ENCODE data around the gene MCRIP2.
A peak's percentile ranks its signal among the peaks of the same experiment; 100 is the strongest.

MCRIP2 gene

DNA sequence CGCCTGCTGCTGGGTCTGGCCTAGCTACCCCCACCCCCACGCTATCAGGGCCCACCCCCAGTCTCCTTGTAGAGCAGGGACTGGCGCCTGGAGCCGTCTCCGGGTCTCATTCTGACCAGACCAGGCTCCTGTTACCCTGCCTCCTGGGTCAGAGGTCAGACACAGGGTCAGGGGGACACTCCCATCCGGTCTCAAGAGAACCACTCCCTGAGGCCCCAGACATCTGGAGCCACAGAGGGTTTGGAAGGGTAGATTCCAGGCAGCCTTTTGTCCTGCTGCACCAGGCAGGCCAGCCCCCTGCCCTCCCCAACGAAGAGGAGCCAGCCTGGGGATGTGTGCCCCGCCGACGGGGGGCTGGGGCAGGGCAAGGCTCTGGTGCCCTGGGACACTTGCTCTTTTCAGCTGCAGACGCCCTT is 11.8 kb upstream of the MCRIP2 start:
- peaks cover 3% of the 10 kb centered on the region for H3K27me3 Mint-ChIP-seq (ENCODE audit: low read depth, poor library complexity)
- H3K9me3 Mint-ChIP-seq: no peaks in the 10 kb centered on the region
- TF ChIP-seq, protein P1, sequence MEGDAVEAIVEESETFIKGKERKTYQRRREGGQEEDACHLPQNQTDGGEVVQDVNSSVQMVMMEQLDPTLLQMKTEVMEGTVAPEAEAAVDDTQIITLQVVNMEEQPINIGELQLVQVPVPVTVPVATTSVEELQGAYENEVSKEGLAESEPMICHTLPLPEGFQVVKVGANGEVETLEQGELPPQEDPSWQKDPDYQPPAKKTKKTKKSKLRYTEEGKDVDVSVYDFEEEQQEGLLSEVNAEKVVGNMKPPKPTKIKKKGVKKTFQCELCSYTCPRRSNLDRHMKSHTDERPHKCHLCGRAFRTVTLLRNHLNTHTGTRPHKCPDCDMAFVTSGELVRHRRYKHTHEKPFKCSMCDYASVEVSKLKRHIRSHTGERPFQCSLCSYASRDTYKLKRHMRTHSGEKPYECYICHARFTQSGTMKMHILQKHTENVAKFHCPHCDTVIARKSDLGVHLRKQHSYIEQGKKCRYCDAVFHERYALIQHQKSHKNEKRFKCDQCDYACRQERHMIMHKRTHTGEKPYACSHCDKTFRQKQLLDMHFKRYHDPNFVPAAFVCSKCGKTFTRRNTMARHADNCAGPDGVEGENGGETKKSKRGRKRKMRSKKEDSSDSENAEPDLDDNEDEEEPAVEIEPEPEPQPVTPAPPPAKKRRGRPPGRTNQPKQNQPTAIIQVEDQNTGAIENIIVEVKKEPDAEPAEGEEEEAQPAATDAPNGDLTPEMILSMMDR (IDR thresholded peaks at IDR 0.05): no peak
- peaks cover 56% of the 10 kb centered on the region for H3K4me1 Mint-ChIP-seq
- H3K36me3 Mint-ChIP-seq (ENCODE audit: low read depth): peaks cover 11% of the 10 kb centered on the region
- peak overlapping the region; percentile 99 for H3K27ac Mint-ChIP-seq
- peak overlapping the region; percentile 72 for H3K4me3 Mint-ChIP-seq
- peak; percentile 81 for DNase-seq

DNA sequence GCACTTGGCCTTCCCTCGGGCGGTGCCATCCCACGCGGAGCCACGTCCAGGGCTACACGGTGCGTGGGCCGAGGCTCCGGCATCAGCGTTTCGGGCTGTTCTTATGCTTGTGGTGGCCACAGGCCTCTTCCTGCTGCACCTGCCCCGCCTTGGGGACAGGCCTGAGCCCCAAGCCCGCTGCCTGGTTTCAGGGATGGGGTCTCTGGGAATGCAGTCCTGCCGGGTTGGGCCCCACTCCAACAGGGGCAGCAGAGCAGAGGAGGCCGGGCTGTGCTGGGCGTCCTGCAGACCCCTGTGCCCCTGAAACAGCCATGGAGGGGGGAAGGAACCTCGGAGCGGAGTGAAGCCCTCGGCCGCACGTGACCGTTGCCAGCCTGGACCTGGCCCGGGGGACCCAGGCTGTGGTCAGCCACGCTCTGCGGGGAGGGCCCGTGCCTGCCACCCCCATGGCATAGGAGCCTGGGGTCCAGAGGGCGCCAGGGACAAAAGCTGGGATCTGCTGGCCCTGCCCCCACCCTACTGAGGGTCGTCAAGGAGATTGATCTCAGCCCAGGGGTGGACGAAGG is 11.3 kb upstream of the MCRIP2 start:
- DNase-seq: peak; percentile 57
- Mint-ChIP-seq H3K4me1 (peaks cover 53% of the 10 kb centered on the region), H3K27me3 (ENCODE audit: low read depth, poor library complexity) (peaks cover 3% of the 10 kb centered on the region), H3K9me3 (no peaks in the 10 kb centered on the region), H3K36me3 (ENCODE audit: low read depth) (peaks cover 11% of the 10 kb centered on the region), H3K4me3 (peak overlapping the region; percentile 86), H3K27ac (peak overlapping the region; percentile 99)
- TF ChIP-seq, protein P1 (IDR thresholded peaks at IDR 0.05): no peak

DNA sequence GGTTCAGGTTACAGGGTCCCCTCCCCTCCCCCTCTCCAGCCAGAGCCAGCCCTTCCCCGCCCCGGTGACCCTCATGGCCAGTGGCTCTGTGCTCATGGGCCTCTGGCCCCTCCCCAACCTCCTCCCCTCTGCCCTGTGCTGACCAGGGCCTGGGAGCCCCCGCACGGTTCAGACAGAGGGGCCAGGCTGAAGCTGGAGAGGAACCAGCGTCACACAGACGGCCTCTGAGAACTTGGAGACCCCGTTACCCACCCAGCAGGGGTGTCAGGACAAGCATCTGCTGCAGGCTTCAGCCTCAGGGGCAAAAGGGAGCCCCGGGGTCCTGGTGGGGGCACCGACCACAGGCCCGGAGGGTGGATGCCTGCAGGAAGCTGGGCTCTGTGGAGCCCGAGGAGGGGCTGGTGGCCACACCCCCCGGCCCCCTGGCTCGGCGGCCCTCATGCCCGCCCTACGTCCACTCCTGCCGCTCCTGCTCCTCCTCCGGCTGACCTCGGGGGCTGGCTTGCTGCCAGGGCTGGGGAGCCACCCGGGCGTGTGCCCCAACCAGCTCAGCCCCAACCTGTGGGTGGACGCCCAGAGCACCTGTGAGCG is 10.7 kb upstream of the MCRIP2 start, which contains the start of gene WFIKKN1:
Gene WFIKKN1, plus strand, starts transcription at position 171 of the 591 bp plus-strand sequence. Its CDS starts 269 bp downstream, at position 440.
- DNase-seq: peak; percentile 91
- TF ChIP-seq, protein P1 (IDR thresholded peaks at IDR 0.05): no peak
- H3K27ac Mint-ChIP-seq: peak within 1 kb of the TSS; percentile 99
- peaks cover 51% of the 10 kb centered on the region for H3K4me1 Mint-ChIP-seq
- H3K27me3 Mint-ChIP-seq (ENCODE audit: low read depth, poor library complexity): peaks cover 3% of the 10 kb centered on the region
- H3K36me3 Mint-ChIP-seq (ENCODE audit: low read depth): peaks cover 11% of the 10 kb centered on the region
- H3K9me3 Mint-ChIP-seq: no peaks in the 10 kb centered on the region
- peak within 1 kb of the TSS; percentile 86 for H3K4me3 Mint-ChIP-seq

DNA sequence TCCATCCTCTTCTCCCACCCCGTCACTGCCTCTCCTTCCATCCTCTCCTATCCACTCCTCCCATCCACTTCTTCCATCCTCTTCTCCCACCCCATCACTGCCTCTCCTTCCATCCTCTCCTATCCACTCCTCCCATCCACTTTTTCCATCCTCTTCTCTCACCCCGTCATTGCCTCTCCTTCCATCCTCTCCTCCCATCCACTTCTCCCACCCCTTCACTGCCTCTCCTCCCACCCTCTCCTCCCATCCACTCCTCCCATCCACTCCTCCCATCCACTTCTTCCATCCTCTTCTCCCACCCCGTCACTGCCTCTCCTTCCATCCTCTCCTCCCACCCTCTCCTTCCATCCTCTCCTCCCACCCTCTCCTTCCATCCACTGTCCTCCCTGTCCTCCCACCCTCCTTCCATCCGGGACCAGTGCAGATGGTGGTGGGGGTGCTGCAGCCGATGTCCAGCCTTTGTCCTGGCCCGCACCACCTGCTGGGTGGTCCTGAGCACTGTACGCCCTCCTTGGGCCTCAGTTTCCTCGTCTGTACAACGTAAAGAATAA is 9.7 kb upstream of the MCRIP2 start:
- Mint-ChIP-seq H3K9me3 (no peaks in the 10 kb centered on the region), H3K4me3 (peak overlapping the region; percentile 86), H3K27me3 (ENCODE audit: low read depth, poor library complexity) (peaks cover 6% of the 10 kb centered on the region), H3K36me3 (ENCODE audit: low read depth) (peaks cover 5% of the 10 kb centered on the region), H3K27ac (no peak overlapping the region), H3K4me1 (peaks cover 45% of the 10 kb centered on the region)
- TF ChIP-seq, protein P1 (IDR thresholded peaks at IDR 0.05): no peak
- DNase-seq: no peak

DNA sequence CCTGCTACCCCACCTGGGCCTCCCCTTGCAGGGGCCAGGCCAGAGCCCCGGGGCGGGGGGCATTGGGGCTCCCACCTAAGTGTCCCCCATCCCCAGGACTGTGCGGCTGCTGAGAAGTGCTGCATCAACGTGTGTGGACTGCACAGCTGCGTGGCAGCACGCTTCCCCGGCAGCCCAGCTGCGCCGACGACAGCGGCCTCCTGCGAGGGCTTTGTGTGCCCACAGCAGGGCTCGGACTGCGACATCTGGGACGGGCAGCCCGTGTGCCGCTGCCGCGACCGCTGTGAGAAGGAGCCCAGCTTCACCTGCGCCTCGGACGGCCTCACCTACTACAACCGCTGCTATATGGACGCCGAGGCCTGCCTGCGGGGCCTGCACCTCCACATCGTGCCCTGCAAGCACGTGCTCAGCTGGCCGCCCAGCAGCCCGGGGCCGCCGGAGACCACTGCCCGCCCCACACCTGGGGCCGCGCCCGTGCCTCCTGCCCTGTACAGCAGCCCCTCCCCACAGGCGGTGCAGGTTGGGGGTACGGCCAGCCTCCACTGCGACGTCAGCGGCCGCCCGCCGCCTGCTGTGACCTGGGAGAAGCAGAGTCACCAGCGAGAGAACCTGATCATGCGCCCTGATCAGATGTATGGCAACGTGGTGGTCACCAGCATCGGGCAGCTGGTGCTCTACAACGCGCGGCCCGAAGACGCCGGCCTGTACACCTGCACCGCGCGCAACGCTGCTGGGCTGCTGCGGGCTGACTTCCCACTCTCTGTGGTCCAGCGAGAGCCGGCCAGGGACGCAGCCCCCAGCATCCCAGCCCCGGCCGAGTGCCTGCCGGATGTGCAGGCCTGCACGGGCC is 8.9 kb upstream of the MCRIP2 start:
- Mint-ChIP-seq H3K9me3 (no peaks in the 10 kb centered on the region), H3K27ac (no peak overlapping the region), H3K27me3 (ENCODE audit: low read depth, poor library complexity) (peaks cover 6% of the 10 kb centered on the region), H3K4me3 (peak overlapping the region; percentile 86), H3K36me3 (ENCODE audit: low read depth) (peaks cover 5% of the 10 kb centered on the region), H3K4me1 (peaks cover 43% of the 10 kb centered on the region)
- TF ChIP-seq, protein P1 (IDR thresholded peaks at IDR 0.05): no peak
- no peak for DNase-seq
